IMR-90 (cell line): ENCODE measurements around the gene DDIAS.

Experiments
- CEBPB ChIP-seq: IDR thresholded peaks from 2 replicates; pipeline ENCODE4 v1.6.1; 2012; ENCODE audit warnings: low read depth, low read length, improper control_type of control experiment
- CTCF ChIP-seq: conservative IDR thresholded peaks from 2 replicates; pipeline ENCODE4 v1.5.1; 2012; ENCODE audit warnings: mild to moderate bottlenecking, low read depth, low read length, improper control_type of control experiment
- ELK1 ChIP-seq: fragments of 150-350 bp; IDR thresholded peaks from 2 replicates; pipeline ENCODE4 v1.6.1; 2016; ENCODE audit warnings: low read depth, mild to moderate bottlenecking, low read length, moderate library complexity, borderline replicate concordance
- MAZ ChIP-seq: IDR thresholded peaks from 2 replicates; pipeline ENCODE4 v1.6.1; 2012; ENCODE audit warnings: low read depth, mild to moderate bottlenecking, low read length, improper control_type of control experiment, moderate library complexity, borderline replicate concordance
- POLR2A ChIP-seq: IDR thresholded peaks from 2 replicates; pipeline ENCODE4 v1.6.1; 2012; ENCODE audit warnings: mild to moderate bottlenecking, low read depth, low read length
- RAD21 ChIP-seq: IDR thresholded peaks from 2 replicates; pipeline ENCODE4 v1.6.1; 2012; ENCODE audit warnings: low read length, improper control_type of control experiment
- RCOR1 ChIP-seq: IDR thresholded peaks from 2 replicates; pipeline ENCODE4 v1.6.1; 2012; ENCODE audit warnings: mild to moderate bottlenecking, low read length, improper control_type of control experiment; ENCODE audit not compliant: insufficient replicate concordance
- RFX5 ChIP-seq: IDR thresholded peaks from 2 replicates; pipeline ENCODE4 v1.8.0; 2012; ENCODE audit warnings: low read depth, mild to moderate bottlenecking, low read length, moderate library complexity
- SMC3 ChIP-seq: fragments of 150-350 bp; IDR thresholded peaks from 2 replicates; pipeline ENCODE4 v1.6.1; 2016; ENCODE audit warnings: low read depth, mild to moderate bottlenecking, antibody characterized with exemption, low read length, moderate library complexity
- USF2 ChIP-seq: fragments of 150-350 bp; IDR thresholded peaks from 2 replicates; pipeline ENCODE4 v1.6.1; 2017; ENCODE audit warnings: mild to moderate bottlenecking, antibody characterized with exemption, low read length, low read depth

- TF ChIP-seq CTCF (peak; percentile 62), RCOR1 (no peak), USF2 (peak; percentile 82), ELK1 (no peak), RAD21 (peak; percentile 60), CEBPB (peak; percentile 32; the same call in 1 of the 2 replicates), POLR2A (no peak), RFX5 (no peak), SMC3 (peak; percentile 67), MAZ (no peak)
Measured at GRCh38 chr11:82864268-82864667, 37.3 kb upstream of the DDIAS start.
